Body of pancreas (tissue), 4 donors: ENCODE results near the gene C16orf78.

Experiments used
- CTCF ChIP-seq, 7 experiments: fragments of 450-650 bp in 4 of 7; fragments of 200-600 bp in 3 of 7; sonication (generic) in 3 of 7; IDR thresholded peaks; one replicate each; pipeline ENCODE4 v1.5.1; 2016 to 2019; ENCODE audit warnings: antibody characterized with exemption in 7 of 7
- POLR2A ChIP-seq, 3 donors: fragments of 450-650 bp; IDR thresholded peaks; one replicate each; pipeline ENCODE4 v1.6.1; 2016; ENCODE audit warnings: antibody characterized with exemption in 3 of 3, mild to moderate bottlenecking in 2 of 3

GRCh38 chr16:49410226-49410625, 36.6 kb downstream of the C16orf78 start:
- no peak for TF ChIP-seq CTCF (IDR thresholded peaks at IDR 0.05)
- TF ChIP-seq POLR2A (IDR thresholded peaks at IDR 0.05): no peak
